ENCODE data around the gene SLC9C2.

DNA sequence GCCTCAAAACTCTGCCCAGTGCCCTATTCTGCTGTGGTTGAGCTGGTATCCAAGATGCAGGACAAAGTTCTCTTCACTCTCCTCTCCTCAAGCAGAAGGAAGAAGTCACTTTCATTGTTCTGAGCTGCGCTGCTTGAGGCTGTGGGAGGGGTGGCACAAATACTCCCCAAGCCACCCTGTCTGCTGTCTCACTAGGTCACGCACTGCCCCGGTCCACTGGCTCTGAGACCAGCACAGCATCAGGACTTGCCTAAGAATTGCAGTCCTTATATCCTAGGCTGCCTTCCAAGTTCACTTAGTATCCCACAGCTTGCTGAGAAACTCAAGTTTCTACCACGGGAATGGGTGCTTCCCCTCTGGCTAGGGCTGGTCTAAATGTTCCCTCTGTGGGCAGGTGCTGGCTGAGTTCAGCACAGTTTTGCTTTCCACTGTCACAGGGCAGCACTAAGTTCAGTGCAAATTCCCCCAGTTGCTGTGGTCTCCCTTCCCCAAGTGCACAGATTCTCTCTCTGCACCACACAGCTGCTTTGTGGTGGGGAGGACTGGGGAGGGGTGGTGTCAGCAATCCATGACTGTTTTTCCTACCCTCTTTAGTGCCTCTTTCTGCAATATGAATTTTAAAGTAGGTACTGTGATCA lies 32.4 kb downstream of the SLC9C2 start:
- TF ChIP-seq, protein P1, sequence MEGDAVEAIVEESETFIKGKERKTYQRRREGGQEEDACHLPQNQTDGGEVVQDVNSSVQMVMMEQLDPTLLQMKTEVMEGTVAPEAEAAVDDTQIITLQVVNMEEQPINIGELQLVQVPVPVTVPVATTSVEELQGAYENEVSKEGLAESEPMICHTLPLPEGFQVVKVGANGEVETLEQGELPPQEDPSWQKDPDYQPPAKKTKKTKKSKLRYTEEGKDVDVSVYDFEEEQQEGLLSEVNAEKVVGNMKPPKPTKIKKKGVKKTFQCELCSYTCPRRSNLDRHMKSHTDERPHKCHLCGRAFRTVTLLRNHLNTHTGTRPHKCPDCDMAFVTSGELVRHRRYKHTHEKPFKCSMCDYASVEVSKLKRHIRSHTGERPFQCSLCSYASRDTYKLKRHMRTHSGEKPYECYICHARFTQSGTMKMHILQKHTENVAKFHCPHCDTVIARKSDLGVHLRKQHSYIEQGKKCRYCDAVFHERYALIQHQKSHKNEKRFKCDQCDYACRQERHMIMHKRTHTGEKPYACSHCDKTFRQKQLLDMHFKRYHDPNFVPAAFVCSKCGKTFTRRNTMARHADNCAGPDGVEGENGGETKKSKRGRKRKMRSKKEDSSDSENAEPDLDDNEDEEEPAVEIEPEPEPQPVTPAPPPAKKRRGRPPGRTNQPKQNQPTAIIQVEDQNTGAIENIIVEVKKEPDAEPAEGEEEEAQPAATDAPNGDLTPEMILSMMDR (IDR thresholded peaks at IDR 0.05) = no peak
- TF ChIP-seq POLR2A (IDR thresholded peaks at IDR 0.05) = no peak
